Measurements from ENCODE around the gene ABCG5. TPM values are rescaled to one million over a fixed set of nuclear protein-coding genes. Genes with fewer than 3 reads are reported as not detected.

The ABCG5 gene
- polyA plus RNA-seq, 1 donor (not counting 4 experiments of a cell fraction or from before 2014, with no cell fraction given), result not detected

DNA sequence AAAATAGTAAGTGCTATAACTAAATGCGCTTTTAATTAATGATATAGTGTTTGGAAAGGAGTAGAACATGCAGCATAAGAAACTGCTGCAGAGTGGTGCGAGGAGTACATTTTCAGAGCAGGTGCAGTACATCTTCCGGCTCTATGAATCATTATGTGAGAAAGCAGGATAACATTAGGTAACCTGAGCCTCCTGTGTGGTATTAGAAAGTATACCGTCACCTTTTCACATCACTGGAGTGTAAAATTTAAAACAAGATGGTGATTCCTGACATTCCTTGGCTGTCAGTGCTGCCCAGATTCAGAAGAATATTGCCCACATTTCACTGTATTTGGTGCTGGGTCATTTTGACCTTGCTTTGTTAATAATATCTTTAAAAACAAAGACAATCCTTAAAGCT lies 72.6 kb downstream of the ABCG5 start:
- Histone ChIP-seq H3K9me1 (ENCODE audit: control insufficient read depth, extremely low read depth, insufficient read depth, low read length) (no peaks in the 10 kb centered on the region), H3K4me1 (ENCODE audit: control insufficient read depth, extremely low read depth, insufficient read depth, low read length) (peaks cover 3% of the 10 kb centered on the region), H3K9me3 (ENCODE audit: control insufficient read depth, low read depth, low read length) (no peaks in the 10 kb centered on the region), H3K4me2 (ENCODE audit: control insufficient read depth, extremely low read depth, insufficient read depth, low read depth, low read length) (no peak overlapping the region), H2AFZ (ENCODE audit: control insufficient read depth, low read length) (no peak overlapping the region), H3K79me2 (ENCODE audit: control insufficient read depth, insufficient read depth, low read length) (no peaks in the 10 kb centered on the region), H4K20me1 (ENCODE audit: control insufficient read depth, extremely low read depth, insufficient read depth, low read length) (no peaks in the 10 kb centered on the region), H3K9ac (ENCODE audit: control insufficient read depth, extremely low read depth, insufficient read depth, low read length) (no peak overlapping the region), H3K4me3 (ENCODE audit: control insufficient read depth in 2 of 3, extremely low read depth in 1 of 3, insufficient read depth in 2 of 3, low read depth in 1 of 3, low read length in 3 of 3) (no peak overlapping the region), H3K27ac (ENCODE audit: control insufficient read depth, insufficient read depth, low read length) (no peak overlapping the region), H3K36me3 (ENCODE audit: control insufficient read depth in 2 of 2, extremely low read depth in 1 of 2, insufficient read depth in 2 of 2, low read length in 2 of 2) (no peaks in the 10 kb centered on the region), H3K27me3 (ENCODE audit: control insufficient read depth, extremely low read depth, insufficient read depth, low read length) (no peaks in the 10 kb centered on the region)
- dilution Hi-C loops (cut with MboI; ENCODE audit: extremely low pct_ligation_motif_present, low sequenced_read_pairs), result no loop called here
- TF ChIP-seq EZH2 (IDR thresholded peaks at IDR 0.05; ENCODE audit: low read length) (no peak), CTCF (optimal IDR thresholded peaks at IDR 0.05 in 1 of 3, IDR thresholded peaks at IDR 0.05 in 1 of 3, conservative IDR thresholded peaks at IDR 0.05 in 1 of 3; ENCODE audit: extremely low read depth in 1 of 3, insufficient read depth in 2 of 3, low read length in 3 of 3) (no peak)
- DNase-seq (ENCODE audit: low read depth, low spot score) (no peak), FAIRE-seq (no peak)

GRCh38 chr2:43764086-43764705 lies 74.4 kb downstream of the ABCG5 start:
- H3K27ac ChIP-seq (ENCODE audit: control insufficient read depth, insufficient read depth, low read length), result no peak overlapping the region
- H4K20me1 ChIP-seq (ENCODE audit: control insufficient read depth, extremely low read depth, insufficient read depth, low read length), result no peaks in the 10 kb centered on the region
- no peaks in the 10 kb centered on the region for H3K9me1 ChIP-seq (ENCODE audit: control insufficient read depth, extremely low read depth, insufficient read depth, low read length)
- no peak overlapping the region for H3K4me3 ChIP-seq (ENCODE audit: control insufficient read depth in 2 of 3, extremely low read depth in 1 of 3, insufficient read depth in 2 of 3, low read depth in 1 of 3, low read length in 3 of 3)
- H3K36me3 ChIP-seq (ENCODE audit: control insufficient read depth in 2 of 2, extremely low read depth in 1 of 2, insufficient read depth in 2 of 2, low read length in 2 of 2), result no peaks in the 10 kb centered on the region
- TF ChIP-seq CTCF (optimal IDR thresholded peaks at IDR 0.05 in 1 of 3, IDR thresholded peaks at IDR 0.05 in 1 of 3, conservative IDR thresholded peaks at IDR 0.05 in 1 of 3; ENCODE audit: extremely low read depth in 1 of 3, insufficient read depth in 2 of 3, low read length in 3 of 3) (no peak), EZH2 (IDR thresholded peaks at IDR 0.05; ENCODE audit: low read length) (no peak)
- peaks cover 15% of the 10 kb centered on the region for H3K4me1 ChIP-seq (ENCODE audit: control insufficient read depth, extremely low read depth, insufficient read depth, low read length)
- no peaks in the 10 kb centered on the region for H3K27me3 ChIP-seq (ENCODE audit: control insufficient read depth, extremely low read depth, insufficient read depth, low read length)
- H3K9me3 ChIP-seq (ENCODE audit: control insufficient read depth, low read depth, low read length), result no peaks in the 10 kb centered on the region
- DNase-seq (ENCODE audit: low read depth, low spot score), result no peak
- H3K4me2 ChIP-seq (ENCODE audit: control insufficient read depth, extremely low read depth, insufficient read depth, low read depth, low read length), result no peak overlapping the region
- no peaks in the 10 kb centered on the region for H3K79me2 ChIP-seq (ENCODE audit: control insufficient read depth, insufficient read depth, low read length)
- no peak overlapping the region for H2AFZ ChIP-seq (ENCODE audit: control insufficient read depth, low read length)
- no peak for FAIRE-seq
- H3K9ac ChIP-seq (ENCODE audit: control insufficient read depth, extremely low read depth, insufficient read depth, low read length), result no peak overlapping the region
- dilution Hi-C loops (cut with MboI; ENCODE audit: extremely low pct_ligation_motif_present, low sequenced_read_pairs), result no loop called here
